Activated naive CD4-positive, alpha-beta T cell (primary cell): ENCODE measurements around the gene BEST2.
"Not testable (repeated sequence)": the region's sequence is repeated elsewhere in the genome, so short reads cannot be mapped to it uniquely, and the experiment has no call there.

ENCODE experiments used
- DNase-seq, 4 experiments: peaks; one replicate each; lab custom pipeline; 2025; lab: John Stamatoyannopoulos, UW

Gene BEST2

DNA sequence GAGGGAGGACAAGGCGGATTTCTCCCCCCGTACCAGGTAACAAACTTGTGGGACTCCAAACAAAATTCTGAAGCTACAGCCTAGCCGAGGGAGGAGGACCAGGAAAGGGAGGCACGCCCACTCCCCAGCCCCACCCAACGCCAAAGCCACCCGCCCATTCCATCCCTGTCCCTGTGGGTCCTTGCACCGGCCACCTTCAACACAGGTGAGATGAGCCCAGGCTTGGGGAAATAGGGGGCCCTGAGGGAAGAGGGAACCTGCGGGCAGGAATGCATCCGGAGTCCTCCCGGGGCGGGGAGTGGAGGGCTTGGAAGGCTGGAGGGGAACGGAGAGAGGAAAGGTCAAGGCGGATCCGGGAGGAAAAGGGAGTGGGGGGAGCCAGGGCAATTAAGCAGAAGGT is at the start of gene BEST2:
TSS of gene BEST2 (plus strand) at position 157 of the 400 bp plus-strand sequence. CDS start 802 bp downstream, outside the sequence.
- DNase-seq: no peak

DNA sequence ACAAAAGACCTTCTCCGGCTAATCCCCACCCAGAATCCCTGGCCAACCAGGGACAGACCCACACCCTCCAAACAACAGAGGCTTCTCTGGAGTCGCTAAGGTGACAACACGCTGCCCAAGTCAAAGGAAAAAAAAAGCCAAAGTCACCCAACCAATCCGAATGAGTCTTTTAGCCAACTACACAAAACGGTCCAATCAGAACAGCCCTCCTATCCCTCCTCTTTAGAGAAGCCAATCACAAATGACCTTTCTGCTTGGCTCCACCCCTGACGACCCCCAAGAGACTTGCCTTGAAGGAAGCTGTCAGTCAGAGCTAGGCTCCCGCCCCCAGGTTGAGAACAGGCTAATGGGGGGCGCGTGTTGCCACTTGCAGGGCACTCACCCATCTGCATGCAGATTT is 48.5 kb upstream of the BEST2 start:
- no peak for DNase-seq

DNA sequence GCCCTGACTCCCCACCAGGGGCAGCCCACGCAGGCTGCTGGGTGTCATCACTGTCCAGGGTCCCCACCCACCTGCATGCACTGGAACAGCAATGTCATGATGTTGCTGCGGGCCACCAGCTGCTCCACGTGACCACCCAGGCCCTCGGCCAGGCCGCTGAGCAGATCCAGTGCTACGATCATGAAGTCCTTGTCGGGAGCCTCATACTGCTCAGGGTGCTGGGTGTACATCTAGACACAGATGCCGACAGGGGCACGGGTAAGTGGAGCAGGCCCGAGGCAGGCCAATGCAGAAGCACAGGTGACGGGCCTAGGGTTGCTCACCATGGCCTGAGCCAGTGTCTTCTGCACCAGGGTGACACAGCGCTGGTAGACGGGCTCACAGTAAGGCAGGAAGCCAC is 46.4 kb upstream of the BEST2 start:
- no peak for DNase-seq

DNA sequence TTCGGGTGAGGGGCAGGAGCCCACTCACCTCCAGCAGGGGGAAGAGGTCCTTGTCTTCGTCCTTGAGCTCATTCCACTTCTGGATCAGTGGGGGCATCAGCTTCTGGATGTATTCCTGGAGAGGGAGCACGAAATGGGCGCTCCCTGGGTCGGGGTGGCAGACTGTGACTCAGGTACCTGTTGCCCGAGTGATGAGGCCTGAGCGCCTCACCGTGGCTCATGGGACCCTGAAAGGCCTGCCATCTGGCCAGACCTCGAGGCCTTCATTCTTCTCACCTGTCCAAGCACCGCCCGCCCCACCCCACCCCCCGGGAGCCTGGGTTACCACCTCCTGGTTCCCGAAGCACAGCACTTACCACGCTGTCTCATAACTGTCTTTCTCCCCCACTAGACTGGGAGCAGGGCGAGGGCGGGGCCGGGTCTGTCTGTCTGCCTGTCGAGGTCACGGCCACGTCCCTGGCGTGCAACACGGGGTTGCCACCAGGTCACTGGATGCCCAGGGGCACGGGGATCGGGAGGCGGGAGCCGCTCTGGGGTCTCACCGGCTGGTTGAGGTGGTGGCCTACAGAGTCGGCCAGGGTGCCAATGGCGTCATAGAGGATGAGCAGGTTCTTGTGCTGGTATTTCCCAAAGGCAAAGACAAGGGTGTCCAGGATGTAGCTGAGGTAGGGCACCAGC is 45.8 kb upstream of the BEST2 start:
- no peak for DNase-seq

DNA sequence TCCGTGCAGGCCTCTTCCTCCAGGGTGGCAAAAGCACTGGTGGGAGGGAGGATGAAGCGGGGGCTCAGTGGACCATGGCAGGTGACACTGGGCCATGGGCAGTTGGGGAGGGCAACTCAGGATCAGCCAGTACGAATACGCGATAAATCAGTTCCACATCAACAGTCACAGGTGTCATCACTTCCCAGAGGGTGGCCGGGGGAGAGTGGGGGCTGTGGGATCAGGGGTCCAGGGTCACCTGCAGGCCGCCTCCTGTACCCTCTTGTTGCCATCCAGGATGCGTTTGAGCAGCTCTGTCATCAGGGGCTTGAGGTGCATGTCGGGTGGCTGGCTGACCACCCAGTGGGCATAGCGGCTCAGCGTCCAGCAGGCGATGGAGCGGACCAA is 45.3 kb upstream of the BEST2 start:
- no peak for DNase-seq

DNA sequence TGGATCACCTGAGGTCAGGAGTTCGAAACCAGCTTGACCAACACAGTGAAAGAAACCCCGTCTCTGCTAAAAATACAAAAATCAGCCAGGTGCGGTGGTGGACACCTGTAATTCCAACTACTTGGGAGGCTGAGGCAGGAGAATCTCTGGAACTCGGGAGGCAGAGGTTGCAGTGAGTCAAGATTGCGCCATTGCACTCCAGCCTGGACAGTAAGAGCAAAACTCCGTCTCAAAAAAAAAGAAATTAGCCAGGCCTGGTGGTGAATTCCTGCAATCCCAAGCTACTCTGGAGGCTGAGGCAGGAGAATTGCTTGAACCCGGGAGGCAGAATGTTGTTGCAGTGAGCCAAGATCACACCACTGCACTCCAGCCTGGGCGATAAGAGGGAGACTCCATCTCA is 43.0 kb upstream of the BEST2 start:
- DNase-seq: no peak

DNA sequence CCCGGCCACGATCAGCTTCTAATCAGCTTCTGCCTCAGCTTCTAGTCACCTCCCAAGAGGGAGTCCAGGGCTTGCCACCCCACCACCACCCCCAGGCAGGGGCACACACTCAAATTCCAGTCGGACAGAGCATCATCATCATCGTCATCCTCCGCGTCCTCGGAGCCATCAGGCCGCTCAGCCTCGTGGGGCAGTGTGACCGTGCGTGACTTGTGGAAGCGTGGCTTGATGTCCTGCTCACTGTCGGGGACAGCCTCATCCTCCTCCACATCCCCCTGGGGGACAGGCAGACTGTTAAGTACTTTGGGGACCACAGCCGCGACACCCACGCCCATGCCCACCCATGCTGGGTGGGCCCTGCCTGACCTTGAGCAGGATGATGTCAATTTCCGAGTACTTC is 40.4 kb upstream of the BEST2 start:
- DNase-seq: no peak

DNA sequence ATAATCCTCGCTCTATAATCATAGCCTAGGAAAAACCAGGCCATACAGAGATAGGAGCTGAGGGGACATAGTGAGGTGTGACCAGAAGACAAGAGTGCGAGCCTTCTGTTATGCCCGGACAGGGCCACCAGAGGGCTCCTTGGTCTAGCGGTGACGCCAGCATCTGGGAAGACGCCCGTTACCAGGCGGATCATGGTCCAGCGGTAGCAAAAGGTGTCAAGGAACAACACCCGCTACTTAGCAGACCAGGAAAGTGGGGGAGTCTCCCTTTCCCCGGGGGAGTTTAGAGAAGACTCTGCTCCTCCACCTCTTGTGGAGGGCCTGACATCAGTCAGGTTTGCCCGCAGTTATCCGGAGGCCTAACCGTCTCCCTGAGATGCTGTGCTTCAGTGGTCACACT is 39.5 kb upstream of the BEST2 start:
- DNase-seq: not testable (repeated sequence)

DNA sequence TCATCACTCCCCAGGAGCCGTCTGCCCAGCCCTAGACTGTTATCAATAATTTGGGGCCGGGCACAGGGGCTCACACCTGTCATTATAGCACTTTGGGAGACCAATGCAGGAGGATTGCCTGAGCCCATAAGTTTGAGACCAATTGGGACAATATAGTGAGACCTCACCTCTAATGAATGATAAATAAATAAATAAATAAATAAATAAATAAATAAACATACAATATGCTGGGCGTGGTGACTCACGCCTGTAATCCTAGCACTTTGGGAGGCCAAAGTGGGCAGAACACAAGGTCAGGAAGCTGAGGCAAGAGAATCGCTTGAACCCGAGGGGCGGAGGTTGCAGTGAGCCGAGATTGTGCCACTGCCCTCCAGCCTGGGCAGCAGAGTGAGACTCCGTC is 38.3 kb upstream of the BEST2 start:
- not testable (repeated sequence) for DNase-seq

DNA sequence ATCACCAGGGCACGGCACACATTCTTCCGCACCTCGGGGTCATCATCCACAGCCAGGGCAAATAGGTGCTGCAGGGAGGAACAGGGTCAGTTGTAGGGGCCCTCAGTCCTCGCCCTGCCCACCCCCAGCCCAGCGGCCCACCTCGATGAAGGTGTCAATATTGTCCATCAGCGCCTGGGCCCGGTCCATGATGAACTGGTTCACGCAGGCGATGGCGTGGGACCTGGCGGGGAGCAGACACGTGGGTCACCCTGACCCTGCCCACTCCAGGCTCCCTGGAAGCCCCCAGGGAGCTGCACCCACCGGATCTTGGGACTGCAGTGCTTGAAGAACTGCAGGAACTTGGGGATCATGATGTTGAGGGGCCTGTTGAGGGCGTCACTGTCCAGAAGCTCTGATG is 36.5 kb upstream of the BEST2 start:
- DNase-seq: no peak

DNA sequence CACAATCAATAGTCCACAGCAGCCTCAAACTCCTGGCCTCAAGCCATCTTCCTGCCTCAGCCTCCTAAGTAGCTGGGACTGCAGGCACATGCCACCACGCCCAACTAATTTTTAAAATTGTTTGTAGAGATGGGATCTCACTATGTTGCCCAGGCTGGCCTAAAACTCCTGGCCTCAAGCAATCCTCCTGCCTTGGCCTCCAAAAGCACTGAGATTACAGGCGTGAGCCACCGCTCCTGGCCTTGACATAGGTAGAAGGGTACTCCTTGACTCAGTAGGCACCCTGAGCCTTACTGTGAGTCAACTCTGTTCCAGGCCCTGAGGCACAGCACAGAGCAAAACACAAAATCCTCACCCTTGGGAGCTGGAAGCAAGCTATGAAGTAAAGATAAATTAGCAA is 35.7 kb upstream of the BEST2 start:
- DNase-seq: no peak

DNA sequence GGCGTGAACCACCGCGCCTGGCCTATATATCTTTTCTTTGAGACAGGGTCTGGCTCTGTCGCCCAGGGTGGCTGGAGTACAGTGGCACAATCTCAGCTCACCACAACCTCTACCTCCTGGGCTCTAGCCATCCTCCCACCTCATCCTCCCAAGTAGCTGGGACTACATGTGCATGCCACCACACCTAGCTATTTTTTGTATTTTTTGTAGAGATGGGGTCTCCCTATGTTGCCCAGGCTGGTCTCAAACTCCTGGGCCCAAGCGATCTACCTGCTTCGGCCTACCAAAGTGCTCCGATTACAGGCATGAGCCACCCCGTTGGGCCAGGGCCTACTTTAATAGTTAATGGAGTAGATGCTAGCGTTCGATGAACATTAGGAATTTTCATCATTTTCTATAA is 31.3 kb upstream of the BEST2 start:
- no peak for DNase-seq

DNA sequence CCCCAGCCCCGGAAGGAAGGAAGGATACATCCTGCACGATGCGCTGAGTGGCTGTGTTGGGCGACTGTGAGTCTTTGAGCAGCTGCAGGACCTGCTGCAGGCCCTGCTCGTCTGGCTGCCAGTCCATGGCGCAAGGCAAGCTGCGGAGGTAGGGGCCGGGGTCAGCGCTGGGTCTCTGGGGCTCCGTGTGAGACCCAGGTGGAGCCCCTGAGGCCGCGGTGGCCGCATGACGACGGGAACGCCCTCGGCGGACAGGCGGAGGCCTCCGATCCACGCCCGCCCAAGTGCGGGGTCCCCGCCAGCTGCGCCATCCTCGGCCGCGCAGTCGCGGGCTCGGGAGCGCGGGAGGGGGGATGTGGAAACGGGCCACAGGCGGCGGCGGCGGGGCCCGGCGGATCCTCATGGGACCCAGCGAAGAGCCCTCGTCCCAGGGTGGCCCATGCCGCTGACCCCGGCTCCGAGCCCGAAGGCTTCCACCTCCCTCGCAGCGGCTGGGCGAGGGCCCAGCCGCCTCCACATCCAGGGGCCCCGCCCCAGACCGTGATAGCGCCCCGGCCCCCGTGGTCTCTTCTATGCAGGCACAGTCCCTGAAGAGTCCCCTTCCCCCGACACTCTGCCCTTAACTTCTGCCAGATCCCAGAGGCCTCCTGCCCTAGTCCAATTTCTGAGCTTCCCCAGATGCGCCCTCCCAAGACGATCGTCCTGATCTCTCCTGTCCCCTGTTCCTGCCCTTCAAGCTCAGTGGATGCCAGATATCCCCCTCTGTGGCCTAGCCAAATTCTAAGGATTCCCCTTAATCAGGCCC is 30.5 kb upstream of the BEST2 start:
- no peak for DNase-seq

DNA sequence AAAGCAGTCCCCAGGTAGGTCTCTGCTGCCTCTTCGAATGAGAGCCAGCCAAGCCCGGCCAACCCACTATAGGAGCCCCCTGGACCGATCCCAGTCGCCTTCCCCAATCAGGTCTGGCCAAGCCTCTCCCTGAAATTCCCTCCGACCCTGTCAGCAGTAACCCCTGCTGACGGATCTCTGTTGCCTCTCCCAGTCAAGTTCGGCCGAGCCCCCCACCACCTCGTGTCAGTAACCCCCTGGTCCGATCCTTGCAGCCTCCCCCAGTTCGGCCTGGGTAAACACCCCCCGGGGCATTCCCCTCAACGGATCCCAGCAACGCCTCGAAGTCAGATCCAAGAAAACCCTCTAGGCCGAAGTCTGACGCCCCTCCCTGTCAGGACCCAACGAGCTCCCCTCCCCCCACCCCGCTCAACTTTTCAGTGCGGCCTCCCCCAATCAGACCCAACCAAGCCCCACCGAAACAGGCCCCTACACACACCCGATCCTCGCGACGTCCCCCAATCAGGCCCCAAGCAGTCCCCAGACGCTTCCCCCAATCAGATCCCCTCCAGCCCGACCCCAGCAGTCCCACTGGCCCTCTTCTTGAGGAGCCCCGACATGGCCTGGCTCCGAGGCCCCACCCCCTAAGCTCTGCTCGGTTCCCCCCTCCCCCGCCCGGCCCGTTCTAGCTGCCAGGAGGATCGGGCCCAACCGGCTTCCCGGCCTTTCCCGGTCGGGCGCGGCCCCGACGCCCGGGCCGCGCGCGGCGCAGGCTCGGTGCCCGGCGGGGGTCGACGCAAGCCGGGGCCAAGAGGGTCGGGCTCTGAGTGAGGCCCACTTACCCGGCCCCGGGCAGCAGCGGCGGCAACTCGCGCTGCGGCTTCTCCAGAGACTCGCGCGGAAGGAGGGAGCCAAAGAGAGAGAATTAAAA is 29.7 kb upstream of the BEST2 start:
- DNase-seq: peak in 3 of 4 experiments; percentile 17 to 45 (median 44)

DNA sequence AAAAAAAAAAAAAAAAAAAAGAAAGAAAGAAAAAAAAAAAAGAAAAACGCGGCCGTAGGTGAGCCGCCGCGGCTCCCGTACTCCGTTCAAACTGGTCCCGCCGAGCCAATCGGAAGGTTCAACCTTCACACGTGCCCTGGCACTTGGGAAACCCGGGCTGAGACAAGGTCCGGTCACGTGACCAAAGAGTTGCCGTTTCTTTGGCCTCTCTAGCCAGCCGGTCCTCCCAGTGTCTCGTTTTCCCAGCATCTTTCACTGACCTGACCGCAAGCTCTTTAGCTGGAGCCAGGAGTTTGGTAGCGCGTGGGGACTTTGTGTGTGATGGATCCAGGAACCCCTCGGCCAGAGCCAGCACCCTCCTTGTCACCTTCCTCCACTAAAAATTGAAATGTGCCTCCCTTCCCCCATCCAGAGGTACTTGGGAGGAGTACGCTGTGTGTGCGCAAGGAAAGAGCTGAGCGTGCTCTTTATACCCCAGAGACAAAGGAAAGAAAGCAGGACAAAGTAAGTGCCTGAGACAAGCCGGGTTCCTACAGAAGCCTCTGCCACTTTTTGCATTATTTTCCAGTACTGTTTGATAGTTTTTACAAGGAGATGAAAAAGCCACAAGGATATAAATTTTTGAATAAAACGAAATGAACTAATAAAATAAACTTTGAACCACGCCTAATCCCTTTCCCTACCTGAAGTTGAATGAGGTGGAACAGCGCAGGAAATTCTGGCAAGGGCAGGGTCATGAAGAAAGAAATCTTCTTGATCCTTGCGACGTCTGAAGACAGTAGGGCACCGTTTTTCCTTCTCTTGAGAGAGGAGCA is 28.8 kb upstream of the BEST2 start:
- peak; percentile 67 to 87 (median 78) for DNase-seq

DNA sequence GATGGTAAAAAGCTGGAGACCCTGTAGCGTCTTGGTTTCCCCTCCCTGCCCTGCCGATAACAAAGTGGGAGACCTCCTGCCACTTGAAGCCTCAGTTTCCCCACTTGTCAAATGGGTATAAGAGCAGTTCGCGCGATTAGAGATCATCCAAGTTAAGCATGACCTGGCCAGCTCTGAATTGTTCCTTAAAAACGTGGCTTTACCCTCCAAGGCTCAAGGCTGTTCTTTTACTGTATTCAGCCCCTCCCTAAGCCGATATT is 28.3 kb upstream of the BEST2 start:
- DNase-seq: no peak

DNA sequence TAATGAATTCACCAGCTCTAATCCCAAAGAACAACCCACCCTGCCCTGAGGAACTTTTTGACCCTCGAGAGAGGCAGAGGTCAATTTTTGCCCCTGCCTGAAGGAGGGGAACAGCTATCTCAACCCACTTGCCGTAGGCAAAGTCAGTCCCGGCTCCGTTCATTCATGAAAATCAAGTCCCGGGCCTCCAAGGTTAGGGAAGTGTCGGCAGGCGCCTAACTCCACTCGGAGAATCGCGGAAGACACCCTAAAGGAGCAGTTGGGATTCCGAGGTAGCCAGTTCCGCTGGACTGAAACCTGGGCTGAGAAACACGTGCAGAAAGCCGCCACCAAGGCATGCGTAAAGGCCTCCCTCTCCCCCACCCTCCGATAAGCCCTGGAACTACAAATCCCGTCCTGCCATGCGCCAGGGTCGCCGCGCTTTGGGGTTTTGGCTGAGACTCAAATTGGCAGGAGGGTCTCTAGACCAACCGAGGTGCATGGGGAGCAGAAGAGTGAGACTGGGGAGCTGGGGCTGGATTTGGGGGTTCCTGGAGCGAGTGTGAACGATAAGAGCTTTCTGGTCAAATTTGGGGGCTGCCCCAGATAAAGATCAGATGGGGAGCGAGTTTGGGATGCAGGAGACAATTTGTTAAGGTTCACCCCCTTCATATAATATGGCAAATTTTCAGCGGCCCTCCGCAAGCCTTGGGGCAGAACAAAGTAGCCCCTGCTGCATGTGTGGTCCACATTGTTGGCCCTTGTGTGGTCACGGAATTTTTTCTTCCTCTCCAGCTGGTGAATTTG is 27.8 kb upstream of the BEST2 start, which contains the start of gene TNPO2:
TSS of gene TNPO2 (minus strand) at position 292 of the 786 bp plus-strand sequence. CDS start 2,955 bp downstream, outside the sequence.
- DNase-seq: peak; percentile 30 to 50 (median 42)

DNA sequence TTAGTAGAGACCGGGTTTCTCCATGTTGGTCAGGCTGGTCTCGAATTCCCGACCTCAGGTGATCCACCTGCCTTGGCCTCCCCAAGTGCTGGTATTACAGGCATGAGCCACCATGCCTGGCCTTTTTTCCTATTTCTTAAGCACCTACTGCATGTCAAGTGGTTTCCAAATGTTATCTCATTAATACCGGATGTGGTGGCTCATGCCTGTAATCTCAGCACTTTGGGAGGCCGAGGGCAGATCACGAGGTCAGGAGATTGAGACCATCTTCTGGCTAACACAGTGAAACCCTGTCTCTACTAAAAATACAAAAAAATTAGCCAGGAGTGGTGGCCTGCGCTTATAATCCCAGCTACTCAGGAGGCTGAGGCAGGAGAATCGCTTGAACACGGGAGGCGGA is 26.0 kb upstream of the BEST2 start:
- not testable (repeated sequence) for DNase-seq

DNA sequence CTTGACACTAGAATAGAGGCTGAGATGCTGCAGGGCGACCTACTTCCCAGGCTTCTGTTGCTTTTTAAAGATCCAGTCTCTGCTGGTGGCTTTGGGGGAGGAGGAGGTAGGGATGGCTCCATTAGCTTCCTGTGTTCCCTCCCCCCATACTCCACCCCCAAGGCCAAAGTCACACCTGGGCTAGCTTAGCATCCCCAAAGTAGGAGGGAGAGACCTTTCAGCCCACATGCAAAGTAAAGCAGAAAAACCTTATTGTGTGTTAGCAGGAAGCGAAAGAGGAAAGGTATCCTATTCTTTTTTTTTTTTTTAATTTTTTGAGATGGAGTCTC is 24.6 kb upstream of the BEST2 start:
- DNase-seq: no peak

DNA sequence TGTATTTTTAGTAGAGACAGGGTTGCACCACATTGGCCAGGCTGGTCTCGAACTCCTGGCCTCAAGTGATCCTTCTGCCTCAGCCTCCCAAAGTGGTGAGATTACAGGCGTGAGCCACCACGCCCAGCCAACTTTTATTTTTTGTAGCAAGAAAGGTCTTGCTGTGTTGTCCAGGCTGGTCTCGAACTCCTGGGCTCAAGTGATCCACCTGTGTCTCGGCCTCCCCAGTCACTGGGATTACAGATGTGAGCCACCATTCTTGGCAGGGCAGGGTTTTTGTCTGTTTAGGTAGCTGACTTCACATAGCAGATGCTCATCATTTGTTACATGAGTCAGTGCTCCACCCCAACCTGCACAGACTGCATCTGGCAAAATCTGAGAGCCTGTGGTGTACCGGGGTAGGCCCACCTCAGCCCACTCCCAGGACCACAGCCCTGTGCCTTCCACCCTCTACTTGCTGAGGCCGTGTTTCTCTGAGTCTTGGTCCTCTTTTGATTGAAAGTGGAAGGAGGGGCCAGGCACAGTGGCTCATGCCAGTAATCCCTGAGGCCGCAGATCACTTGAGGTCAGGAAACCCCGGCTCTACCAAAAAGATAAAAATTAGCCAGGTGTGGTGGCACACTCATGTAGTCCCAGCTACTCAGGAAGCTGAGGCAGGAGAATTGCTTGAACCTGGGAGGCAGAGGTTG is 23.7 kb upstream of the BEST2 start:
- no peak for DNase-seq

DNA sequence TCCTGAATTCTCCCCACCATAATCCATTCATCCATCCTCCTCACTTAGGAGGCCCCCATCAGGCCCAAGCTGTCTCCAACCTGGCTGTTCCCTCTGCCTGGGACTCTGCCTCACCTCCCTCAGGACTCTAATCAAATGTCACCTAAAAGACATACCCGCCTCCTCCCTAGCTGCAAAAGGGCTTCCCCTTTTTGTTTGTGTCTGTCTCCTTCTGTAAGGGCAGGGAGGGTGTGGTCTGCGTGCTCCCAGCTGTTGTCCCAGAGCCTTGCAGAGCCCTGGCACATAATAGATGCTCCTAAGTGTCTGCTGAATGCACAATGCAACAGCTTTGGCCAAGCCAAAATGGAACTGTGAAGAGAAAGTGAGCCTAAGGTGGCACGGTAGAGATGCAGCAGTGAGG is 21.5 kb upstream of the BEST2 start:
- no peak for DNase-seq
